Liver (tissue), 9 donors: ENCODE results near the gene HTR4. TPM values are rescaled to one million over a fixed set of nuclear protein-coding genes. Genes with fewer than 3 reads are reported as not detected.

Source experiments
- DNase-seq: peaks from one replicate; pipeline ENCODE4 v3.0.0-alpha.2; 2017; ENCODE audit warnings: low spot score
- H3K27ac ChIP-seq, 2 donors: one replicate each; pipeline ENCODE4 v1.7.0; 2013; ENCODE audit warnings: inconsistent platforms in 2 of 2, low read length in 2 of 2, control low read depth in 1 of 2, low read depth in 1 of 2, mild to moderate bottlenecking in 1 of 2
- H3K27me3 ChIP-seq, 4 donors: one replicate each; pipeline versions ENCODE4 v1.6.1 to v1.7.0; 2013; ENCODE audit warnings: low read length in 3 of 4, inconsistent platforms in 1 of 4, mild to moderate bottlenecking in 1 of 4, moderate library complexity in 1 of 4; ENCODE audit not compliant: control insufficient read depth in 4 of 4, insufficient read depth in 4 of 4
- H3K36me3 ChIP-seq, 4 donors: one replicate each; pipeline versions ENCODE4 v1.6.1 to v1.7.0; 2013; ENCODE audit warnings: low read length in 3 of 4, mild to moderate bottlenecking in 3 of 4, low read depth in 1 of 4, moderate library complexity in 1 of 4; ENCODE audit not compliant: control insufficient read depth in 4 of 4, insufficient read depth in 3 of 4
- H3K4me1 ChIP-seq, 4 donors: one replicate each; pipeline versions ENCODE4 v1.6.1 to v1.7.0; 2013; ENCODE audit warnings: low read length in 3 of 4, mild to moderate bottlenecking in 3 of 4, moderate library complexity in 1 of 4; ENCODE audit not compliant: control insufficient read depth in 4 of 4, insufficient read depth in 4 of 4
- H3K4me3 ChIP-seq, 3 donors: one replicate each; pipeline versions ENCODE4 v1.6.1 to v1.7.0; 2013; ENCODE audit warnings: low read length in 3 of 3, control low read depth in 1 of 3, low read depth in 1 of 3, mild to moderate bottlenecking in 1 of 3
- H3K9ac ChIP-seq, 2 donors: one replicate each; pipeline ENCODE4 v1.7.0; 2013; ENCODE audit warnings: low read length in 2 of 2, mild to moderate bottlenecking in 2 of 2, moderate library complexity in 2 of 2, control low read depth in 1 of 2, low read depth in 1 of 2
- H3K9me3 ChIP-seq, 4 donors: one replicate each; pipeline versions ENCODE4 v1.6.1 to v1.7.0; 2013; ENCODE audit warnings: low read length in 3 of 4; ENCODE audit not compliant: control insufficient read depth in 4 of 4
- EGR1 ChIP-seq, 2 donors: IDR thresholded peaks; 2 replicates each; pipeline ENCODE4 v1.6.1; 2016 to 2018; ENCODE audit warnings: antibody characterized with exemption in 2 of 2, low read depth in 2 of 2
- FOXA1 ChIP-seq: IDR thresholded peaks from 2 replicates; pipeline ENCODE4 v1.6.1; 2016; ENCODE audit warnings: antibody characterized with exemption
- FOXA2 ChIP-seq: IDR thresholded peaks from 2 replicates; pipeline ENCODE4 v1.6.1; 2016; ENCODE audit warnings: antibody characterized with exemption
- GABPA ChIP-seq, 2 donors: IDR thresholded peaks in 1 of 2; conservative IDR thresholded peaks in 1 of 2; 2 replicates each; pipeline ENCODE4 v1.6.1; 2016; ENCODE audit warnings: antibody characterized with exemption in 2 of 2, mild to moderate bottlenecking in 1 of 2, moderate library complexity in 1 of 2
- HNF4A ChIP-seq, 2 donors: conservative IDR thresholded peaks; 2 replicates each; pipeline ENCODE4 v1.6.1; 2016; ENCODE audit warnings: antibody characterized with exemption in 2 of 2, mild to moderate bottlenecking in 2 of 2
- HNF4G ChIP-seq: IDR thresholded peaks from 2 replicates; pipeline ENCODE4 v1.6.1; 2016; ENCODE audit warnings: antibody characterized with exemption
- JUND ChIP-seq, 2 donors: IDR thresholded peaks; 2 replicates each; pipeline ENCODE4 v1.6.1; 2016; ENCODE audit warnings: antibody characterized with exemption in 2 of 2
- NR2F2 ChIP-seq: IDR thresholded peaks from 2 replicates; pipeline ENCODE4 v1.6.1; 2016; ENCODE audit warnings: antibody characterized with exemption
- RAD21 ChIP-seq, 2 donors: IDR thresholded peaks; 2 replicates each; pipeline ENCODE4 v1.6.1; 2016; ENCODE audit warnings: antibody characterized with exemption in 2 of 2, mild to moderate bottlenecking in 2 of 2
- RXRA ChIP-seq, 2 donors: IDR thresholded peaks; 2 replicates each; pipeline ENCODE4 v1.6.1; 2017 to 2018; ENCODE audit warnings: antibody characterized with exemption in 2 of 2, mild to moderate bottlenecking in 1 of 2
- SP1 ChIP-seq: IDR thresholded peaks from 2 replicates; pipeline ENCODE4 v1.6.1; 2018; ENCODE audit warnings: antibody characterized with exemption, mild to moderate bottlenecking
- TAF1 ChIP-seq: conservative IDR thresholded peaks from 2 replicates; pipeline ENCODE4 v1.6.1; 2016; ENCODE audit warnings: antibody characterized with exemption, mild to moderate bottlenecking
- YY1 ChIP-seq: IDR thresholded peaks from 2 replicates; pipeline ENCODE4 v1.6.1; 2016; ENCODE audit warnings: antibody characterized with exemption, mild to moderate bottlenecking
- WGBS: extraction: QIAGEN DNeasy Blood & Tissue Kit; methylation state at CpG from one replicate; pipeline ENCODE4 v1.1.7; 2013; 5-methylcytosine and 5-hydroxymethylcytosine counted together
- polyA plus RNA-seq, 2 donors: library from polyadenylated mRNA; stranded (reverse) in 1 of 2; unstranded in 1 of 2; fragments of 200-250 nt in 1 of 2; fragments of >200 nt in 1 of 2; fragmentation: Nextera tagmentation in 1 of 2; extraction: Ambion mirVana in 1 of 2; gene quantifications; one replicate each; pipeline versions ENCODE4 v1.2.1 to v1.2.3, GENCODE V29; 2013 to 2015
- total RNA-seq, 2 donors: library from RNA; depleted of rRNA; stranded (reverse); fragments of >200 nt; gene quantifications; one replicate each; pipeline ENCODE4 v1.2.3, GENCODE V29; 2014
- TF ChIP-seq, protein P1 (sequence below): IDR thresholded peaks from 2 replicates; pipeline ENCODE4 v1.6.1; 2016; ENCODE audit warnings: antibody characterized with exemption
- TF ChIP-seq, protein P2 (sequence below): IDR thresholded peaks from 2 replicates; pipeline ENCODE4 v1.6.1; 2016; ENCODE audit warnings: antibody characterized with exemption
- TF ChIP-seq, protein P3 (sequence below): IDR thresholded peaks from 2 replicates; pipeline ENCODE4 v1.6.1; 2016; ENCODE audit warnings: antibody characterized with exemption
- TF ChIP-seq, protein P4 (sequence below): IDR thresholded peaks from 2 replicates; pipeline ENCODE4 v1.6.1; 2016; ENCODE audit warnings: antibody characterized with exemption, mild to moderate bottlenecking
- TF ChIP-seq, protein P5 (sequence below): fragments of 150-350 bp; IDR thresholded peaks from 2 replicates; pipeline ENCODE4 v1.5.1; 2017; ENCODE audit warnings: improper control_type of control experiment, low read depth, low read length; ENCODE audit not compliant: missing input control
- donor health status: healthy.
- donor health status: healthy.
- donor health status: healthy.
- donor health status: healthy.
- donor health status: healthy.

Gene HTR4
- total and polyA plus RNA-seq, 4 donors, result 0.19 to 2.4 (median 0.98) TPM

DNA sequence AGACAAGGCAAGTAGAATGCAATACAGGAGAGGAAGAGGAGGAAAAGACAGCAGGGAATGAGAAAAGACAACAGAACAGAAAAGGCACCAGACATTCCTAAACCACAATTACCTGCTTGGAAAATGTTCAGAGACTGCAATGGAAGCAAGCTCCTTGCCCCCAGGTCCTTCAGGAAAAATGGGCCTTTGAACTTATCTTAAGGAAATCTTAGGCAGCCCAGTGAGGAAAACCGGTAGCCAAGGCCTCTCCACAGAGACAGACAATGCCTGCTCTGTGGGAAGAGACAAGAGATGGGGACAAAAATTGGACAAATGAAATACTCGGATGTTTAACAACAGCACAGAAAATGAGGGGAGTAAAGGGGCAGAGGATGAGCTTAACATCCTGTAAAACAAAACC, 31.2 kb downstream of the HTR4 start (continued):
- TF ChIP-seq, protein P1, sequence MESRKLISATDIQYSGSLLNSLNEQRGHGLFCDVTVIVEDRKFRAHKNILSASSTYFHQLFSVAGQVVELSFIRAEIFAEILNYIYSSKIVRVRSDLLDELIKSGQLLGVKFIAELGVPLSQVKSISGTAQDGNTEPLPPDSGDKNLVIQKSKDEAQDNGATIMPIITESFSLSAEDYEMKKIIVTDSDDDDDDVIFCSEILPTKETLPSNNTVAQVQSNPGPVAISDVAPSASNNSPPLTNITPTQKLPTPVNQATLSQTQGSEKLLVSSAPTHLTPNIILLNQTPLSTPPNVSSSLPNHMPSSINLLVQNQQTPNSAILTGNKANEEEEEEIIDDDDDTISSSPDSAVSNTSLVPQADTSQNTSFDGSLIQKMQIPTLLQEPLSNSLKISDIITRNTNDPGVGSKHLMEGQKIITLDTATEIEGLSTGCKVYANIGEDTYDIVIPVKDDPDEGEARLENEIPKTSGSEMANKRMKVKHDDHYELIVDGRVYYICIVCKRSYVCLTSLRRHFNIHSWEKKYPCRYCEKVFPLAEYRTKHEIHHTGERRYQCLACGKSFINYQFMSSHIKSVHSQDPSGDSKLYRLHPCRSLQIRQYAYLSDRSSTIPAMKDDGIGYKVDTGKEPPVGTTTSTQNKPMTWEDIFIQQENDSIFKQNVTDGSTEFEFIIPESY, result no peak
- no peak for TF ChIP-seq YY1
- TF ChIP-seq SP1, result no peak
- TF ChIP-seq, protein P2, sequence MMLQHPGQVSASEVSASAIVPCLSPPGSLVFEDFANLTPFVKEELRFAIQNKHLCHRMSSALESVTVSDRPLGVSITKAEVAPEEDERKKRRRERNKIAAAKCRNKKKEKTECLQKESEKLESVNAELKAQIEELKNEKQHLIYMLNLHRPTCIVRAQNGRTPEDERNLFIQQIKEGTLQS, result no peak
- TF ChIP-seq RXRA (IDR thresholded peaks at IDR 0.05), result no peak
- TF ChIP-seq EGR1 (IDR thresholded peaks at IDR 0.05; ENCODE audit: low read depth in 2 of 2), result no peak
- TF ChIP-seq, protein P3, sequence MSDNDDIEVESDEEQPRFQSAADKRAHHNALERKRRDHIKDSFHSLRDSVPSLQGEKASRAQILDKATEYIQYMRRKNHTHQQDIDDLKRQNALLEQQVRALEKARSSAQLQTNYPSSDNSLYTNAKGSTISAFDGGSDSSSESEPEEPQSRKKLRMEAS, result no peak
- no peak for TF ChIP-seq GABPA (IDR thresholded peaks at IDR 0.05 in 1 of 2, conservative IDR thresholded peaks at IDR 0.05 in 1 of 2)
- TF ChIP-seq FOXA1, result no peak

DNA sequence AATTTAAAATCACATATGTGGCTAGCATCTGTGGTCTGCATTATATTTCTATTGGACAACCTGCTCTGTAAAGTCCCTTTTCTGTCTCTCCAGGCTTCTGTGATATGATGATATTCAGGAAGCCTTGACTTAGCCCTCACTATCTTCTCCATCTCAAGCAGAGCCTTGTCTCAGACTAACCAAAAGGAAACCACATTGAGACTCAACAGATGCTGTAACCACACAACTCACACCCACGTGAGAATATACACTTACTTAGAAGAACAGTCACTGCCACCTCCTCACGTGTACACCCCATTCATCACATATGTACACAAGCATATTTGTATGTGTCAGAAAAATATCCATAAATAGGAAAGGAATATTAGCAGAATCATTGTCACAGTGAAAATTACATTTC, 33.6 kb downstream of the HTR4 start:
- no peak for DNase-seq
- Histone ChIP-seq H3K9ac (no peak overlapping the region), H3K4me3 (no peak overlapping the region), H3K27me3 (no peaks in the 10 kb centered on the region), H3K27ac (no peak overlapping the region), H3K36me3 (no peaks in the 10 kb centered on the region), H3K9me3 (no peaks in the 10 kb centered on the region), H3K4me1 (no peaks in the 10 kb centered on the region)
- 39% methylated on average over 2 of the region's 2 CpGs for WGBS
- TF ChIP-seq YY1 (no peak), FOXA1 (no peak), NR2F2 (no peak), HNF4G (no peak), EGR1 (IDR thresholded peaks at IDR 0.05; ENCODE audit: low read depth in 2 of 2) (no peak), TAF1 (no peak), RAD21 (IDR thresholded peaks at IDR 0.05) (no peak), GABPA (IDR thresholded peaks at IDR 0.05 in 1 of 2, conservative IDR thresholded peaks at IDR 0.05 in 1 of 2) (no peak), FOXA2 (no peak), RXRA (IDR thresholded peaks at IDR 0.05) (no peak), HNF4A (conservative IDR thresholded peaks at IDR 0.05) (no peak), JUND (IDR thresholded peaks at IDR 0.05) (no peak), SP1 (no peak)
- TF ChIP-seq, protein P4, sequence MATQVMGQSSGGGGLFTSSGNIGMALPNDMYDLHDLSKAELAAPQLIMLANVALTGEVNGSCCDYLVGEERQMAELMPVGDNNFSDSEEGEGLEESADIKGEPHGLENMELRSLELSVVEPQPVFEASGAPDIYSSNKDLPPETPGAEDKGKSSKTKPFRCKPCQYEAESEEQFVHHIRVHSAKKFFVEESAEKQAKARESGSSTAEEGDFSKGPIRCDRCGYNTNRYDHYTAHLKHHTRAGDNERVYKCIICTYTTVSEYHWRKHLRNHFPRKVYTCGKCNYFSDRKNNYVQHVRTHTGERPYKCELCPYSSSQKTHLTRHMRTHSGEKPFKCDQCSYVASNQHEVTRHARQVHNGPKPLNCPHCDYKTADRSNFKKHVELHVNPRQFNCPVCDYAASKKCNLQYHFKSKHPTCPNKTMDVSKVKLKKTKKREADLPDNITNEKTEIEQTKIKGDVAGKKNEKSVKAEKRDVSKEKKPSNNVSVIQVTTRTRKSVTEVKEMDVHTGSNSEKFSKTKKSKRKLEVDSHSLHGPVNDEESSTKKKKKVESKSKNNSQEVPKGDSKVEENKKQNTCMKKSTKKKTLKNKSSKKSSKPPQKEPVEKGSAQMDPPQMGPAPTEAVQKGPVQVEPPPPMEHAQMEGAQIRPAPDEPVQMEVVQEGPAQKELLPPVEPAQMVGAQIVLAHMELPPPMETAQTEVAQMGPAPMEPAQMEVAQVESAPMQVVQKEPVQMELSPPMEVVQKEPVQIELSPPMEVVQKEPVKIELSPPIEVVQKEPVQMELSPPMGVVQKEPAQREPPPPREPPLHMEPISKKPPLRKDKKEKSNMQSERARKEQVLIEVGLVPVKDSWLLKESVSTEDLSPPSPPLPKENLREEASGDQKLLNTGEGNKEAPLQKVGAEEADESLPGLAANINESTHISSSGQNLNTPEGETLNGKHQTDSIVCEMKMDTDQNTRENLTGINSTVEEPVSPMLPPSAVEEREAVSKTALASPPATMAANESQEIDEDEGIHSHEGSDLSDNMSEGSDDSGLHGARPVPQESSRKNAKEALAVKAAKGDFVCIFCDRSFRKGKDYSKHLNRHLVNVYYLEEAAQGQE, result no peak
- TF ChIP-seq, protein P3, result no peak
- TF ChIP-seq, protein P5, sequence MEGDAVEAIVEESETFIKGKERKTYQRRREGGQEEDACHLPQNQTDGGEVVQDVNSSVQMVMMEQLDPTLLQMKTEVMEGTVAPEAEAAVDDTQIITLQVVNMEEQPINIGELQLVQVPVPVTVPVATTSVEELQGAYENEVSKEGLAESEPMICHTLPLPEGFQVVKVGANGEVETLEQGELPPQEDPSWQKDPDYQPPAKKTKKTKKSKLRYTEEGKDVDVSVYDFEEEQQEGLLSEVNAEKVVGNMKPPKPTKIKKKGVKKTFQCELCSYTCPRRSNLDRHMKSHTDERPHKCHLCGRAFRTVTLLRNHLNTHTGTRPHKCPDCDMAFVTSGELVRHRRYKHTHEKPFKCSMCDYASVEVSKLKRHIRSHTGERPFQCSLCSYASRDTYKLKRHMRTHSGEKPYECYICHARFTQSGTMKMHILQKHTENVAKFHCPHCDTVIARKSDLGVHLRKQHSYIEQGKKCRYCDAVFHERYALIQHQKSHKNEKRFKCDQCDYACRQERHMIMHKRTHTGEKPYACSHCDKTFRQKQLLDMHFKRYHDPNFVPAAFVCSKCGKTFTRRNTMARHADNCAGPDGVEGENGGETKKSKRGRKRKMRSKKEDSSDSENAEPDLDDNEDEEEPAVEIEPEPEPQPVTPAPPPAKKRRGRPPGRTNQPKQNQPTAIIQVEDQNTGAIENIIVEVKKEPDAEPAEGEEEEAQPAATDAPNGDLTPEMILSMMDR, result no peak
- TF ChIP-seq, protein P1, result no peak
- TF ChIP-seq, protein P2, result no peak
